ENCODE data around the gene ZNF10. TPM values are rescaled to one million over a fixed set of nuclear protein-coding genes. Genes with fewer than 3 reads are reported as not detected.

Gene ZNF10
- 10 to 100 TPM; 16.9 to 34.4 (median 21.8) TPM for polyA plus RNA-seq (ENCODE audit: insufficient read length in 4 of 4)

- peak; percentile 85 to 91 (median 87) for DNase-seq (ENCODE audit: low read depth in 4 of 4, low spot score in 2 of 4)
These were observed at the start of gene ZNF10, which contains the start of gene ZNF891 for GRCh38 chr12:133130038-133130807. Gene ZNF10, plus strand, starts transcription at chr12:133130627. Its CDS starts 13,866 bp downstream, at chr12:133144493. Gene ZNF891, minus strand, starts transcription at chr12:133130274. Its CDS starts 8,356 bp downstream, at chr12:133121918.

- DNase-seq (ENCODE audit: low read depth in 4 of 4, low spot score in 2 of 4) = no peak
These were observed 49.2 kb upstream of the ZNF10 start for GRCh38 chr12:133081159-133081780.

GRCh38 chr12:133083345-133083744, 47.1 kb upstream of the ZNF10 start:
- DNase-seq (ENCODE audit: low read depth in 4 of 4, low spot score in 2 of 4) = no peak

GRCh38 chr12:133105620-133106019, 24.8 kb upstream of the ZNF10 start:
- no peak for DNase-seq (ENCODE audit: low read depth in 4 of 4, low spot score in 2 of 4)

GRCh38 chr12:133106253-133106652, 24.2 kb upstream of the ZNF10 start:
- no peak for DNase-seq (ENCODE audit: low read depth in 4 of 4, low spot score in 2 of 4)

GRCh38 chr12:133107121-133107520, 23.3 kb upstream of the ZNF10 start:
- no peak for DNase-seq (ENCODE audit: low read depth in 4 of 4, low spot score in 2 of 4)

- no peak for DNase-seq (ENCODE audit: low read depth in 4 of 4, low spot score in 2 of 4)
These were observed 22.3 kb upstream of the ZNF10 start for GRCh38 chr12:133108150-133108549.

- no peak for DNase-seq (ENCODE audit: low read depth in 4 of 4, low spot score in 2 of 4)
These were observed 9.8 kb upstream of the ZNF10 start for GRCh38 chr12:133120385-133121191.

GRCh38 chr12:133124674-133125073, 5.8 kb upstream of the ZNF10 start:
- DNase-seq (ENCODE audit: low read depth in 4 of 4, low spot score in 2 of 4) = no peak

GRCh38 chr12:133129368-133130037, 924 bp upstream of the ZNF10 start:
- DNase-seq (ENCODE audit: low read depth in 4 of 4, low spot score in 2 of 4) = peak in 1 of 4 donors; percentile 21

GRCh38 chr12:133130808-133131128, 341 bp downstream of the ZNF10 start:
- peak in 1 of 4 donors; percentile 73 for DNase-seq (ENCODE audit: low read depth in 4 of 4, low spot score in 2 of 4)

GRCh38 chr12:133135747-133136146, 5.3 kb downstream of the ZNF10 start:
- DNase-seq (ENCODE audit: low read depth in 4 of 4, low spot score in 2 of 4) = no peak

- DNase-seq (ENCODE audit: low read depth in 4 of 4, low spot score in 2 of 4) = no peak
These were observed 15.6 kb downstream of the ZNF10 start for GRCh38 chr12:133145981-133146380.

- no peak for DNase-seq (ENCODE audit: low read depth in 4 of 4, low spot score in 2 of 4)
These were observed 25.8 kb downstream of the ZNF10 start for GRCh38 chr12:133156125-133156690.

- no peak for DNase-seq (ENCODE audit: low read depth in 4 of 4, low spot score in 2 of 4)
These were observed 35.3 kb downstream of the ZNF10 start for GRCh38 chr12:133165776-133166175.

GRCh38 chr12:133172491-133172890, 42.1 kb downstream of the ZNF10 start:
- DNase-seq (ENCODE audit: low read depth in 4 of 4, low spot score in 2 of 4) = no peak

GRCh38 chr12:133174901-133175300, 44.5 kb downstream of the ZNF10 start:
- no peak for DNase-seq (ENCODE audit: low read depth in 4 of 4, low spot score in 2 of 4)

GRCh38 chr12:133180669-133181068, 50.2 kb downstream of the ZNF10 start:
- no peak for DNase-seq (ENCODE audit: low read depth in 4 of 4, low spot score in 2 of 4)

- peak; percentile 82 to 92 (median 84) for DNase-seq (ENCODE audit: low read depth in 4 of 4, low spot score in 2 of 4)
These were observed 51.0 kb downstream of the ZNF10 start, which contains the start of gene ZNF268 for GRCh38 chr12:133181238-133181959. Gene ZNF268, plus strand, starts transcription at chr12:133181495. Its CDS starts 503 bp downstream, at chr12:133181998.

- no peak for DNase-seq (ENCODE audit: low read depth in 4 of 4, low spot score in 2 of 4)
These were observed 59.7 kb downstream of the ZNF10 start for GRCh38 chr12:133190176-133190575.

Data from left renal cortex interstitium (tissue), 4 donors.